MM.1S (cell line): ENCODE measurements around the gene DDHD1.
"Not testable (repeated sequence)": the region's sequence is repeated elsewhere in the genome, so short reads cannot be mapped to it uniquely, and the experiment has no call there.

Experiments
- CTCF ChIP-seq: fragments of 300-600 bp; sonication (generic); IDR thresholded peaks from 2 replicates; pipeline ENCODE4 v1.5.1; 2016; ENCODE audit warnings: antibody characterized with exemption, low read length, mixed read lengths
- EZH2 ChIP-seq: fragments of 300-600 bp; sonication (generic); optimal IDR thresholded peaks from 2 replicates; pipeline ENCODE3; 2017; ENCODE audit warnings: low read depth, mild to moderate bottlenecking, antibody characterized with exemption, low read length, mixed read lengths

DNA sequence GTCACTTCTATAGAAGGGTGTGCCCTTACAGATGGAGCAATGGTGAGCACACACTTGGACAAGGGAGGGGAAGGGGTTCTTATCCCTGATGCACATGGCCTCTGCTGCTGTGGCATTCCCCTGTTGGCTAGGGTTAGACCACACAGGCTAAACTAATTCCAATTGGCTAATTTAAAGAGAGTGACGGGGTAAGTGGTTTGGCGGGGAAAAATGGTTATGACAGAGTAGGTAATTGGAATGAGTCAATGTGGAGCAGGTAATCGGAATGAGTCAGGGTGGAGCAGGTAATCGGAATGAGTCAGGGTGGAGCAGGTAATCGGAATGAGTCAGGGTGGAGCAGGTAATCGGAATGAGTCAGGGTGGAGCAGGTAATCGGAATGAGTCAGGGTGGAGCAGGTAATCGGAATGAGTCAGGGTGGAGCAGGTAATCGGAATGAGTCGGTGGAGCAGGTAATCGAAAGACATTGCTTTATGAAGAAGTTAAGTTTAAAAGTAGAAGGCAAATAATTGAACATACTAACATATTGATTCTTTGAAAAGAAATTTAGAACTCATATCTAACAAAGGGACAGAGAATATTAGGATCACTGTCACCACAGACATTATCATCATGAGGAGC, 28.4 kb upstream of the DDHD1 start:
- not testable (repeated sequence) for TF ChIP-seq CTCF, EZH2
